ENCODE data around the gene ASTN2.

ASTN2 gene

GRCh38 chr9:116643691-116644090 is 771.2 kb downstream of the ASTN2 start:
- no peak for DNase-seq

- DNase-seq = no peak
Measured at GRCh38 chr9:116641292-116642059, 773.4 kb downstream of the ASTN2 start.

- no peak for DNase-seq
Measured at GRCh38 chr9:116639251-116639741, 775.6 kb downstream of the ASTN2 start.

DNA sequence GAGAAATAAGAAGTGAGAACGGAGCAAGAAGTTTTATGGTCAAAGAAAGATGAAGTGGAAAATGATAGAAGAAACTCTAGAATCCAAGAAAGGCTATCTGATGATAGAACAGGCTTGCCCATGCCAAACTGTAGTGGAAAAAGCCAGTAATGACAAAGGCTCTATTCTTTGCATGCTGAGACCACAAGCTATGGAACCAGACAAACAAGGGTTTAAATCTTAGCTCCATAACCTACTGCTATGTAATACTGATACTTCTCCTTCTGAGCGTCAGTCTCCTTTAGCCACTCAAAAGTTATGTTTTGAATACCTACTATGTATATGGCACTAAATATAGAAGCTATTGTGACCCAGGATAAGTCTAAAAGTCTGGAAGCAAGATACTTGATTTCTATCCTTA is 778.9 kb downstream of the ASTN2 start:
- DNase-seq = no peak

DNA sequence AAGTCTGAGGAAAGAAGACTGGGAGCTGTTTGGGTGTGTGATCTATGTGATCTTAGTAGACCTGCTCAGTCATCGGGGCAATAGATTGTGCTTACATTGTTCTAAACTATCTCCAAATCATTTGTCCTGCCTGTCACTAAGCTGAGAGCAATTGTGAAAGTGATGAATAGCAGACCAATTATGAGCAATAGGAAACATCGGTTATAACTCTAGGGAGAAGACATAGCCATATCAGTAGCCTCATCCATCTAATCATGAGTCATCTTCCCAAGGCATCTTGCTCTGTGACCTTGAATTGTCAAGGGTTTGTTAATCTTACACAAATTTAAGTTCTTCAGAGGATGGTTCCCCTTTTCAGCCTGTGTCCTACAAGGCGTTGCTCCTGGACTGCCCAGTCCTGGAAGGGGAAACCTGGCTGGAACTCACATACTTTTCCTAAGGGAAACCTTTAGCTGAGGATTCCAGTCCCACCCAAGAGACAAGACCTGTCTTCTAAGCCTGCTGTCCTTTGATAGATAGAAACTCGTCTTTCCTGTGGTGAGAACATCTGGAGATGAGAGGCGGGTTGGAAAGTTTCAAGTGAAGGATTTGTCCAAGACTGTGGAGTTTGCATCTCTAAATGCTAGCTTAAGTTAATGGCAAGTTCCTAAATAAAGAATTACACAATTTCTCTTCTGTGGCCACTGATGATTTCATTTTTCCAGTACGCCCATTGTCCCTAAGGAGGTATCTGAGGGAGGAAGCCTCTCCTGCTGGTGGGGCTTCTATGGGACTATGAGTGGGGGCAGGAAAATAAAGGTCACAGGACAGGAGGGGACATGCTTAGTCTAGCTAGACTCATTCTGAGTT is 781.6 kb downstream of the ASTN2 start:
- DNase-seq = no peak

DNA sequence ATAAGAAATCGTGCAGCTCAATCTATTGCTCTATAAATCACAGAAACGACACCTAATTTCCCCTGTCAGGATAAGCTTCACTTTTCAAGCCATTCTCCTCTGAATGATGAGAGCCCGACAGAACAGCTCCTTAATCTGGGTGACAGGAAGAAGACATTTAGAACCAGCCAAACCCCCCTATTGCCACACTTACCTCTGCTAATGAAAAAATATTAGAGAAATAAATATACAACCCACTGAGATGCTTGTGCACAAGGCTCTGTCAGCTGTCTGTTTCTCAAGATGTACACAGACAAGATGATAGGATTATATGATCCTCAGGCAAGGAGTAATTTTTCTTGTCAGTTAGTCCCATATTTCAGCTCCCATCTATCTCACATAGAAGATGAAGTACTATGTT is 785.2 kb downstream of the ASTN2 start:
- DNase-seq = no peak

- no peak for DNase-seq
Measured at GRCh38 chr9:116628716-116629115, 786.1 kb downstream of the ASTN2 start.

- DNase-seq = no peak
Measured at GRCh38 chr9:116627433-116627832, 787.4 kb downstream of the ASTN2 start.

GRCh38 chr9:116626762-116627161 is 788.1 kb downstream of the ASTN2 start:
- no peak for DNase-seq

GRCh38 chr9:116623715-116624114 is 791.1 kb downstream of the ASTN2 start:
- DNase-seq = no peak

GRCh38 chr9:116617389-116617788 is 797.5 kb downstream of the ASTN2 start:
- no peak for DNase-seq

- no peak for DNase-seq
Measured at GRCh38 chr9:116616304-116616914, 798.4 kb downstream of the ASTN2 start.

DNA sequence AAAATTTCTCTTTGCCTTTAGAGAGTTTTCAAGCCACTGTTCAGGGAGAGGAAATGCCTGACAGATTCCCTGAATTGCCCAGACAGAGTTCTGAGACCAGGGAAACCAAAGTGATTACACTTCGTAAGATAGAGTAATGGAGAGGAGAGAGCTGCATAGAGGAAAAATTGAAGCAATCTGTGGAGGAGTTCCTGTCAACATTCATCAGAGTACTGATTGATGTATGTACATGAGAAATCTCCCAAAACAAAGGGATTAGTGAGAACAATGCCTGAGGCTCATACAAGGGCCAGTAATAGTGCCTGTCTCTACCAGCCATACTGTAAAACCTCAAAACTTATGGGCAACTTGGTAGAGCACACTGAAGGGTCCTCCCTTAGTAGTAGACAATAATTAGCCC is 806.8 kb downstream of the ASTN2 start:
- DNase-seq = no peak

GRCh38 chr9:116605904-116606341 is 808.9 kb downstream of the ASTN2 start:
- DNase-seq = no peak

DNA sequence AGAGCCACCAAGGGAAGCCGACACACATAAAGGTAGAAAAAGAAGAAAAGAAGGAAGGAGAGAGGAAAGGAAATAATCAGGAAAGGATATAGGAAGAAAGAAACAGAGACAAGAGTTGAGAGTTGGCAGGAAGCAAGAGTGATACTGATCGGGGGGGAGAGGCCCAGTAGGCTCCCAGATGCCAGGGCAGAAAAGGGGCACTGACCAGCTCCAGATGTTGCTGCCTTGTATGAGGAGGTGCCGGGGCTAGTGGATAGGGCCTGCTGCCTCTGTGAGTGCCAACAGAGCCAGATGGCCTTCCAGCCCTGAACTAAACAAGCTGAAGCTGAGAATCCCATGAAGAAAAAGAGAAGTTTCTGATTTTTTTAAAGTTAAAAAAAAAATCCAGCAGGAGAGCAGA is 809.8 kb downstream of the ASTN2 start:
- no peak for DNase-seq

DNA sequence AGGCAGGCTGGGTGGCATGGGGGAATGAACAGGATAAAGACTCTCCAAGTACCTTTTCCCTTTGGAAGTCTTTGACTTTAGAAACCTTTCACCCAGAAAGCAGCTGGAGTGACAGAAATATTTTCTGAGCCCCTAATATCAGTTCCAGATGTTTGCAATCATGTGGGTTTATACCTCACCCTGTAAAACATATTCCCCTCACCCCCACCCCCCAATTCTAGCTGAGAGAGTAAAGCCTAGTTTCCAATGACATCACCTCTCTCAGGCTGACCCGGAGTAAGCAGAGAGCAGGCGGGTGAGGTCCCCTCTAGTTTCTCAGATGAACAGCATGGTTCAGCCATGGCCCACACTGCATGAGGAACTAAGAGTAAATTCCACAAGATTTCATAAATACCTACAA is 810.6 kb downstream of the ASTN2 start:
- no peak for DNase-seq

DNA sequence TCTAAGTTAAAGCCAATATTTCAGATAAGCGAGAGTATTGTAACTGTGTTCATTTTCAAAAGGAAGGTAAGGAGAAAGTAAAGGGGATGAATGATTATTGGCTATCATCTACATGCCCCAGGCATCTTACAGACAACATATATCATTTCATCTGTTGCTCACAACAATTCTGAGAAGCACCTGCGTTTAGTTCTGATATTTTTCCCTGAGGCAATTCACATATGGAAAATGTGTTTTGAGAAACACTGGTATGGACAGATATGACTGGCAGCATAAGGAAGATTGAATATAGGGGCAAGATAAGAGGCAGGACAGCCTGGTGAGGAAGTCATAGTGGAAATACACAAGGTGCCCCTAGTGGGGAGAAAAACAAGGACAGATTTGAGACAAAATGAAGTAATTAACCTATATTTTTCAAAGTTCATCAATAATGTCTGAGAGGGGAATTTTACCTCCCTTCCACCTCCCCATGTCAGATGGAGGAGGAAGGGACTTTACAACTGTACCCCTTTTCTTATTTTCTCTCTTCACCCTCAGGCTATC is 815.4 kb downstream of the ASTN2 start:
- no peak for DNase-seq

DNA sequence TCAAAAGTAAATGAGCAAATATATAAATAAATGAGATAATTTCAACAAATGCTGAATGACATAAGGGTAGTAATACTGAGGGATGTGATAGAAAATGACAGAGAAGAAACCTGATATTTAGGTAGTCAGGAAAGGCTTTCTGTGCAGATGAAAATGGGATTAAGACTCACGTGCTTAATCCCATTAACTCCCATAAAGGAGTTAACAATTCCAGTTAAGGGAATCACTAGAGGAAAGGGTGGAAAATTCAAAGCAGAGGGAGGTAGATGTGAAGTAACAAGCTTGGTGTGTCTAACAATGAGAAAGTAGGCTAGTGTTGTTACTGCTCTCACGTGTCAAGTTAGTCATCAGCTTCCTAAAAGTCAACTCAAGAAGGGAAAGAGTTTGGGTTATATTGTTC is 818.2 kb downstream of the ASTN2 start:
- DNase-seq = no peak

- no peak for DNase-seq
Measured at GRCh38 chr9:116594547-116594946, 820.3 kb downstream of the ASTN2 start.

- DNase-seq = no peak
Measured at GRCh38 chr9:116592970-116593369, 821.9 kb downstream of the ASTN2 start.

GRCh38 chr9:116589392-116590354 is 825.2 kb downstream of the ASTN2 start:
- DNase-seq = no peak

DNA sequence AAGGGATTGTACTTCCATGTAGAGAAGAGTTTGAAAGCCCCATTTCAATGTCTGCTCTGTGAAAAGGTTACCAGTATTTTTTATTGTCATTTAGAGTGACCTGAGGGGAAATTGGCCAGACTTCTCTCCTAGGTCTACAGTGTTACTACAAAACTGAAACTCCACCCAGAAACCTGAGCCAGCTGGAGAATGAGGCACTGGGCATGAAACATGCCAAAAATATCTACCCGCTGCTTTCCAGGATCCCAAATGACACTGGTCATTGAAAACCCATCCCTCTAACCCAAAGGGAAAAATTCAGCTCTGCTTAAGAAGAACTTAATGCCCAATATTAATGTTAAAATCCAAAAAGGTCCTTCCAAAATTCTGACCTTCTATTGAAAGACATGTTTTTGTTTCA is 826.9 kb downstream of the ASTN2 start:
- DNase-seq = no peak

All from NCI-H1092 (cell line).